C4-2B (cell line): Measurements from ENCODE around the gene YLPM1.

Source experiments
- CTCF ChIP-seq: fragments of 450-650 bp; conservative IDR thresholded peaks from 2 replicates; pipeline ENCODE4 v1.5.1; 2017; ENCODE audit warnings: mild to moderate bottlenecking
- ZFX ChIP-seq: fragments of 450-650 bp; IDR thresholded peaks from 2 replicates; pipeline ENCODE4 v1.6.1; 2017

- TF ChIP-seq CTCF, result no peak
- TF ChIP-seq ZFX, result no peak
Measured at GRCh38 chr14:74737753-74738325, 25.3 kb upstream of the YLPM1 start.
